ENCODE measurements around the gene MBNL1. TPM values are rescaled to one million over a fixed set of nuclear protein-coding genes. Genes with fewer than 3 reads are reported as not detected.

Gene MBNL1
- total RNA-seq, 1 experiment from 2014 or later: 200 TPM

DNA sequence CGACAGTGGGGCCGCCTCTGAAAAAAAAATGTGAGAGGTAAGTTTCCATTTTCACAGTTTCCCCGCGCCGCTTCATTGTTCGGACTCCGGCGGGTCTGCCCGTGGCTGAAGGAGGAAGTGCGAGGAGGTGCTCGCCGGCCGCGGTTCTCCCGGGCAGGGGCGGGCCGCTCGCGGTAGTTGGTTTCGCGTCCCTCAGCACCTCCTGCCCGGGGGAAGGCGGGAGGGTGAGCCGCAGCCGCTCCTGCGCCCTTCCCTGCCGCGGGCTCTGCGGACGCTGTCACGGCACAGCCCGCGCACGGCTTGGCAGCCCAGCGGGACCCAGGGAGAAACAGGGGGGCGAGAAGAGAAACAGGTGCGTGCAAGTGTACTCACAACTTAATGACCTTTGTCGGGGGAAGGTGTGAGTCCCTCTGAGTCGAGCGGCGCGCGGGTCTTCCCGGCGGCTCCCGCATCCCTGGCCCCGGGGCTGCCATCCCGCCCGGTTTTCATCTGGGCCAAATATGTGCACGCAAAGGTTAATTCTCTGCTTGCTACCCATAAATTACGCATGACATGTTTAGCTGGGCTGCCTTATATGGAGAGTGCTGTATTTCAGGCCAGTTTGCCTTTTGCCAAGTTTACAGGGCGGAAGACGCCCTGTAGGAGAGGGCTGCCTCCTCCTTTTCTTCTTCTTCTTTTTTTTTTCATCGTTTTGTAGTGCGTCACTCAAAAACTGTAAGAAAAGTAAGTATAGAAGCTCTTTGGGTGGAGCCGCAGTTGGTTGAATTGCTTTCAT lies 514 bp downstream of the MBNL1 start:
- Histone ChIP-seq H2AFZ (ENCODE audit: low read depth, low read length, poor library complexity, severe bottlenecking) (no peak overlapping the region), H3K36me3 (ENCODE audit: control insufficient read depth in 1 of 2, insufficient read depth in 2 of 2, low read length in 2 of 2) (no peaks in the 10 kb centered on the region), H3K27ac (ENCODE audit: low read depth, low read length) (peak overlapping the region; percentile 90), H3K9ac (ENCODE audit: low read length) (peak overlapping the region; percentile 88), H3K9me3 (ENCODE audit: control insufficient read depth in 1 of 2, insufficient read depth in 1 of 2, low read depth in 1 of 2, low read length in 2 of 2) (no peaks in the 10 kb centered on the region), H4K20me1 (ENCODE audit: insufficient read depth) (no peaks in the 10 kb centered on the region), H3K27me3 (ENCODE audit: insufficient read depth, low read length) (no peaks in the 10 kb centered on the region), H3K79me2 (ENCODE audit: insufficient read depth, low read length) (peaks cover 54% of the 10 kb centered on the region), H3K9me2 (ENCODE audit: insufficient read depth) (no peaks in the 10 kb centered on the region), H3K4me2 (ENCODE audit: low read length) (peak overlapping the region; percentile 72), H3K4me1 (ENCODE audit: control insufficient read depth in 1 of 2, insufficient read depth in 2 of 2, low read length in 2 of 2) (peaks cover 50 to 65% of the 10 kb centered on the region in 2 experiments), H3K4me3 (replicated peaks in 1 of 2; ENCODE audit: low read depth in 1 of 2, low read length in 2 of 2) (peak overlapping the region; percentile 77 to 88)
- intact Hi-C loops (cut with micrococcal nuclease): loop anchor here (2.0 to 5.0 kb wide), 2 partner anchors 246 to 783 kb away; no protein-coding TSS in a partner anchor
- no peak for TF ChIP-seq YY1 (IDR thresholded peaks at IDR 0.05; ENCODE audit: extremely low read depth, insufficient replicate concordance, low read depth, low read length)
- TF ChIP-seq, protein P1, sequence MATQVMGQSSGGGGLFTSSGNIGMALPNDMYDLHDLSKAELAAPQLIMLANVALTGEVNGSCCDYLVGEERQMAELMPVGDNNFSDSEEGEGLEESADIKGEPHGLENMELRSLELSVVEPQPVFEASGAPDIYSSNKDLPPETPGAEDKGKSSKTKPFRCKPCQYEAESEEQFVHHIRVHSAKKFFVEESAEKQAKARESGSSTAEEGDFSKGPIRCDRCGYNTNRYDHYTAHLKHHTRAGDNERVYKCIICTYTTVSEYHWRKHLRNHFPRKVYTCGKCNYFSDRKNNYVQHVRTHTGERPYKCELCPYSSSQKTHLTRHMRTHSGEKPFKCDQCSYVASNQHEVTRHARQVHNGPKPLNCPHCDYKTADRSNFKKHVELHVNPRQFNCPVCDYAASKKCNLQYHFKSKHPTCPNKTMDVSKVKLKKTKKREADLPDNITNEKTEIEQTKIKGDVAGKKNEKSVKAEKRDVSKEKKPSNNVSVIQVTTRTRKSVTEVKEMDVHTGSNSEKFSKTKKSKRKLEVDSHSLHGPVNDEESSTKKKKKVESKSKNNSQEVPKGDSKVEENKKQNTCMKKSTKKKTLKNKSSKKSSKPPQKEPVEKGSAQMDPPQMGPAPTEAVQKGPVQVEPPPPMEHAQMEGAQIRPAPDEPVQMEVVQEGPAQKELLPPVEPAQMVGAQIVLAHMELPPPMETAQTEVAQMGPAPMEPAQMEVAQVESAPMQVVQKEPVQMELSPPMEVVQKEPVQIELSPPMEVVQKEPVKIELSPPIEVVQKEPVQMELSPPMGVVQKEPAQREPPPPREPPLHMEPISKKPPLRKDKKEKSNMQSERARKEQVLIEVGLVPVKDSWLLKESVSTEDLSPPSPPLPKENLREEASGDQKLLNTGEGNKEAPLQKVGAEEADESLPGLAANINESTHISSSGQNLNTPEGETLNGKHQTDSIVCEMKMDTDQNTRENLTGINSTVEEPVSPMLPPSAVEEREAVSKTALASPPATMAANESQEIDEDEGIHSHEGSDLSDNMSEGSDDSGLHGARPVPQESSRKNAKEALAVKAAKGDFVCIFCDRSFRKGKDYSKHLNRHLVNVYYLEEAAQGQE (IDR thresholded peaks at IDR 0.05; ENCODE audit: low read depth): no peak
- peak; percentile 92 for TF ChIP-seq SRF (IDR thresholded peaks at IDR 0.05; ENCODE audit: low read depth)
- no peak; the same call in 1 of the 2 replicates for TF ChIP-seq SIN3A (IDR thresholded peaks at IDR 0.05; ENCODE audit: low read depth)
- TF ChIP-seq, protein P2, sequence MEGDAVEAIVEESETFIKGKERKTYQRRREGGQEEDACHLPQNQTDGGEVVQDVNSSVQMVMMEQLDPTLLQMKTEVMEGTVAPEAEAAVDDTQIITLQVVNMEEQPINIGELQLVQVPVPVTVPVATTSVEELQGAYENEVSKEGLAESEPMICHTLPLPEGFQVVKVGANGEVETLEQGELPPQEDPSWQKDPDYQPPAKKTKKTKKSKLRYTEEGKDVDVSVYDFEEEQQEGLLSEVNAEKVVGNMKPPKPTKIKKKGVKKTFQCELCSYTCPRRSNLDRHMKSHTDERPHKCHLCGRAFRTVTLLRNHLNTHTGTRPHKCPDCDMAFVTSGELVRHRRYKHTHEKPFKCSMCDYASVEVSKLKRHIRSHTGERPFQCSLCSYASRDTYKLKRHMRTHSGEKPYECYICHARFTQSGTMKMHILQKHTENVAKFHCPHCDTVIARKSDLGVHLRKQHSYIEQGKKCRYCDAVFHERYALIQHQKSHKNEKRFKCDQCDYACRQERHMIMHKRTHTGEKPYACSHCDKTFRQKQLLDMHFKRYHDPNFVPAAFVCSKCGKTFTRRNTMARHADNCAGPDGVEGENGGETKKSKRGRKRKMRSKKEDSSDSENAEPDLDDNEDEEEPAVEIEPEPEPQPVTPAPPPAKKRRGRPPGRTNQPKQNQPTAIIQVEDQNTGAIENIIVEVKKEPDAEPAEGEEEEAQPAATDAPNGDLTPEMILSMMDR (IDR thresholded peaks at IDR 0.05 in 2 of 3, conservative IDR thresholded peaks at IDR 0.05 in 1 of 3; ENCODE audit: borderline replicate concordance in 1 of 3, insufficient read depth in 1 of 3, low read depth in 2 of 3, low read length in 2 of 3): no peak
- TF ChIP-seq EZH2phosphoT487 (IDR thresholded peaks at IDR 0.05; ENCODE audit: borderline replicate concordance): no peak
- no peak for TF ChIP-seq CBX3 (IDR thresholded peaks at IDR 0.05; ENCODE audit: low read depth)
- RAD21 ChIA-PET (ENCODE audit: low non-redundant PET in 1 of 2, low total read pairs in 2 of 2, uncharacterized antibody in 2 of 2, unreplicated experiment in 2 of 2): interaction anchor here in 1 of 2 experiments (0.7 kb wide), 1 partner anchor 40 kb away, joined by 3 read pairs; no protein-coding TSS in a partner anchor
- POLR2A ChIA-PET: interaction anchor here (0.6 to 2.5 kb wide), 12 partner anchors 7 to 243 kb away, joined by 3 to 8 read pairs (median 4); no protein-coding TSS in a partner anchor
- no TSS peak for BruUV-seq (replicated peaks)
- CTCF ChIA-PET: no interaction called here
- DNase-seq (ENCODE audit: low read depth, low spot score) (no peak), ATAC-seq (peak; percentile 46)
